HepG2 (cell line): Measurements from ENCODE around the gene CREB3. TPM values are rescaled to one million over a fixed set of nuclear protein-coding genes. Genes with fewer than 3 reads are reported as not detected.
A peak's percentile ranks its signal among the peaks of the same experiment; 100 is the strongest.

ENCODE experiments used
- DR1 ChIP-seq: sonication (generic); formaldehyde crosslinking; IDR thresholded peaks from 2 replicates; pipeline ENCODE4 v1.8.0; 2021; ENCODE audit warnings: mild to moderate bottlenecking, missing genetic modification reagents, inconsistent platforms
- FOXK2 ChIP-seq: fragments of 450-650 bp; IDR thresholded peaks from 2 replicates; pipeline ENCODE4 v1.6.1; 2016
- HNRNPK ChIP-seq: fragments of 200-400 bp; formaldehyde crosslinking; IDR thresholded peaks from 2 replicates; pipeline ENCODE4 v1.6.1; 2018; ENCODE audit warnings: low read length, low read depth, moderate library complexity, mild to moderate bottlenecking; ENCODE audit not compliant: poor library complexity, severe bottlenecking
- MAFK ChIP-seq, 2 experiments: IDR thresholded peaks in 1 of 2; conservative IDR thresholded peaks in 1 of 2; 2 replicates each; pipeline ENCODE4 v1.6.1; 2011; ENCODE audit warnings: improper control_type of control experiment in 2 of 2, low read length in 2 of 2
- MTA1 ChIP-seq: sonication (generic); formaldehyde crosslinking; IDR thresholded peaks from 2 replicates; pipeline ENCODE4 v1.4.0; 2020; ENCODE audit warnings: missing genetic modification reagents, mild to moderate bottlenecking, borderline replicate concordance
- NFE2L1 ChIP-seq: sonication (generic); formaldehyde crosslinking; IDR thresholded peaks from 2 replicates; pipeline ENCODE4 v1.4.0; 2020; ENCODE audit warnings: missing genetic modification reagents, mild to moderate bottlenecking, borderline replicate concordance
- PAWR ChIP-seq: sonication (generic); formaldehyde crosslinking; IDR thresholded peaks from 2 replicates; pipeline ENCODE4 v1.4.0; 2020; ENCODE audit warnings: missing genetic modification reagents, mild to moderate bottlenecking, borderline replicate concordance
- RFXAP ChIP-seq: sonication (generic); formaldehyde crosslinking; IDR thresholded peaks from 2 replicates; pipeline ENCODE4 v1.4.0; 2020; ENCODE audit warnings: missing genetic modification reagents, borderline replicate concordance
- SIX1 ChIP-seq: sonication (generic); formaldehyde crosslinking; IDR thresholded peaks from 2 replicates; pipeline ENCODE4 v1.4.0; 2020; ENCODE audit warnings: missing genetic modification reagents, borderline replicate concordance
- SMARCC2 ChIP-seq: fragments of 450-650 bp; IDR thresholded peaks from 2 replicates; pipeline ENCODE4 v1.6.1; 2017; ENCODE audit warnings: antibody characterized with exemption, mild to moderate bottlenecking
- SOX5 ChIP-seq: IDR thresholded peaks from 2 replicates; pipeline ENCODE4 v1.6.1; 2016; ENCODE audit warnings: borderline replicate concordance
- SP1 ChIP-seq, 2 experiments: fragments of 450-650 bp in 1 of 2; sonication (generic) in 1 of 2; formaldehyde crosslinking in 1 of 2; IDR thresholded peaks; 2 replicates each; pipeline versions ENCODE4 v1.4.0 to v1.6.1; 2016 to 2020; ENCODE audit warnings: missing genetic modification reagents in 1 of 2
- SRF ChIP-seq: IDR thresholded peaks from 2 replicates; pipeline ENCODE4 v1.6.1; 2011; ENCODE audit warnings: mild to moderate bottlenecking, low read depth, low read length, moderate library complexity
- SUZ12 ChIP-seq: fragments of 150-350 bp; IDR thresholded peaks from 2 replicates; pipeline ENCODE4 v1.6.1; 2014; ENCODE audit warnings: low read depth, low read length
- TBX2 ChIP-seq: sonication (generic); formaldehyde crosslinking; IDR thresholded peaks from 2 replicates; pipeline ENCODE4 v1.5.0; 2020; ENCODE audit warnings: missing genetic modification reagents, mild to moderate bottlenecking, borderline replicate concordance
- TSC22D2 ChIP-seq: sonication (generic); formaldehyde crosslinking; IDR thresholded peaks from 2 replicates; pipeline ENCODE4 v1.5.1; 2020; ENCODE audit warnings: missing genetic modification reagents, mild to moderate bottlenecking, borderline replicate concordance
- USF2 ChIP-seq, 2 experiments: sonication (generic) in 1 of 2; formaldehyde crosslinking in 1 of 2; IDR thresholded peaks; 2 replicates each; pipeline versions ENCODE4 v1.5.1 to v1.6.1; 2011 to 2020; ENCODE audit warnings: borderline replicate concordance in 1 of 2, low read depth in 1 of 2, low read length in 1 of 2, mild to moderate bottlenecking in 1 of 2, missing genetic modification reagents in 1 of 2, moderate library complexity in 1 of 2
- ZBTB7B ChIP-seq: sonication (generic); formaldehyde crosslinking; IDR thresholded peaks from 2 replicates; pipeline ENCODE4 v1.4.0; 2020; ENCODE audit warnings: missing genetic modification reagents
- ZNF225 ChIP-seq: sonication (generic); formaldehyde crosslinking; IDR thresholded peaks from 2 replicates; pipeline ENCODE4 v1.4.0; 2020; ENCODE audit warnings: mild to moderate bottlenecking, missing genetic modification reagents
- ZNF256 ChIP-seq: sonication (generic); formaldehyde crosslinking; conservative IDR thresholded peaks from 2 replicates; pipeline ENCODE4 v1.4.0; 2020; ENCODE audit warnings: missing genetic modification reagents
- ZNF496 ChIP-seq: sonication (generic); formaldehyde crosslinking; IDR thresholded peaks from 2 replicates; pipeline ENCODE4 v1.8.1; 2023; ENCODE audit warnings: mild to moderate bottlenecking, moderate library complexity, missing genetic modification reagents; ENCODE audit not compliant: insufficient replicate concordance
- ZNF580 ChIP-seq: IDR thresholded peaks from 2 replicates; pipeline ENCODE4 v1.6.1; 2016; ENCODE audit warnings: low read depth, borderline replicate concordance
- ZNF670 ChIP-seq: sonication (generic); formaldehyde crosslinking; IDR thresholded peaks from 2 replicates; pipeline ENCODE4 v1.8.0; 2022; ENCODE audit warnings: mild to moderate bottlenecking, missing genetic modification reagents, borderline replicate concordance
- polyA plus RNA-seq, 8 experiments: library from polyadenylated mRNA; depleted of rRNA in 3 of 8; stranded (reverse) in 7 of 8; unstranded in 1 of 8; fragments of >200 nt; fragmentation: Illumina TruSeq in 4 of 8; extraction: Trizol in 4 of 8; gene quantifications; 2 replicates each; pipeline versions ENCODE4 v1.2.1 to v1.2.3, GENCODE V29; 2011 to 2016; ENCODE audit warnings: low read depth in 4 of 8, missing spikeins in 1 of 8, mixed read lengths in 1 of 8; ENCODE audit not compliant: insufficient read depth in 1 of 8
- total RNA-seq, 5 experiments: library from RNA; depleted of rRNA; stranded (reverse); fragments of >200 nt; fragmentation: Illumina TruSeq; extraction: Trizol; gene quantifications; 2 replicates each; pipeline ENCODE4 v1.2.3, GENCODE V29; 2016; ENCODE audit warnings: low read depth in 1 of 5
- TF ChIP-seq, protein P1 (sequence below): sonication (generic); formaldehyde crosslinking; IDR thresholded peaks from 2 replicates; pipeline ENCODE4 v1.8.1; 2023; ENCODE audit warnings: missing genetic modification reagents, mild to moderate bottlenecking, borderline replicate concordance
- TF ChIP-seq, protein P2 (sequence below): sonication (generic); formaldehyde crosslinking; IDR thresholded peaks from 2 replicates; pipeline ENCODE4 v1.5.0; 2020; ENCODE audit warnings: mild to moderate bottlenecking, missing genetic modification reagents, moderate library complexity

Gene CREB3
- total and polyA plus RNA-seq, 2 of the 13 experiments (the other 11 are each of a cell fraction or from before 2014, with no cell fraction given) = 11.1 to 34.2 TPM

DNA sequence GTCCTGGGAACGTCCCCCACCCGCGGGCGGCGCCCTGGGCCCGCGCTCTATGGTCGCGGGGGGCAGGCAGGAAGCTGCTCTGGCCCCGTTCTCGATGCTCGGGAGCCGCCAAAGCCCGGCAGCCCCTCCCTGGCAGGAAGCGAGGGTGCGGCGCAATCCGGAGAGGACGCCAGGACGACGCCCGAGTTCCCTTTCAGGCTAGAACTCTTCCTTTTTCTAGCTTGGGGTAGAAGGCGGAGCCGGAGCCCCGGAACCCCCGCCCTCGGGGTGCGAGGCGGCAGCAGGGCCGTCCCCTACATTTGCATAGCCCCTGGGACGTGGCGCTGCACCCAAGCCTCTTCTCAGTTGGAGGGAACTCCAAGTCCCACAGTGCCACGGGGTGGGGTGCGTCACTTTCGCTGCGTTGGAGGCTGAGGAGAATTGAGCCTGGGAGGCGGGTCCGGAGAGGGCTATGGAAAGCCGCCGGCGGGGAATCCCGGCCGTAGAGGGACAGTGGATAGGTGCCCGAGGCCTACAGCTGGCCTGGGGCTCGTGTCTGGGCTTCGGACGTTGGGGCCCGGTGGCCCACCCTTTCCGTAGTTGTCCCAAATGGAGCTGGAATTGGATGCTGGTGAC lies at the start of gene CREB3, which contains the start of gene TLN1 (continued):
- TF ChIP-seq RFXAP (CRISPR knock-in tag) (peak; percentile 62; the same call in 1 of the 2 replicates), ZNF225 (CRISPR knock-in tag) (no peak), SIX1 (CRISPR knock-in tag) (no peak), ZNF496 (CRISPR knock-in tag) (no peak), TSC22D2 (CRISPR knock-in tag) (no peak), SOX5 (peak; percentile 53; the same call in 1 of the 2 replicates), ZNF670 (CRISPR knock-in tag) (peak; percentile 94), FOXK2 (no peak), TBX2 (CRISPR knock-in tag) (peak; percentile 72), SRF (0 out of 2 replicates have a peak, but pooled peaks have one; percentile 10), SP1 (IDR thresholded peaks at IDR 0.05) (no peak), SP1 (CRISPR knock-in tag; IDR thresholded peaks at IDR 0.05) (no peak; the same call in 1 of the 2 replicates), ZNF256 (CRISPR knock-in tag) (0 out of 2 replicates have a peak, but pooled peaks have one; percentile 42), SMARCC2 (no peak), PAWR (CRISPR knock-in tag) (no peak), HNRNPK (no peak), MAFK (conservative IDR thresholded peaks at IDR 0.05 in 1 of 2, IDR thresholded peaks at IDR 0.05 in 1 of 2; ENCODE audit: low read length in 2 of 2) (no peak), USF2 (IDR thresholded peaks at IDR 0.05; ENCODE audit: low read depth, low read length) (no peak), USF2 (CRISPR knock-in tag; IDR thresholded peaks at IDR 0.05; ENCODE audit: borderline replicate concordance) (peak; percentile 51; the same call in 1 of the 2 replicates), ZBTB7B (CRISPR knock-in tag) (peak; percentile 70), DR1 (CRISPR knock-in tag) (peak; percentile 88), ZNF580 (CRISPR knock-in tag) (no peak; the same call in 1 of the 2 replicates), MTA1 (CRISPR knock-in tag) (peak; percentile 67; the same call in 1 of the 2 replicates), NFE2L1 (CRISPR knock-in tag) (no peak), SUZ12 (peak; percentile 60)
- TF ChIP-seq, protein P1, sequence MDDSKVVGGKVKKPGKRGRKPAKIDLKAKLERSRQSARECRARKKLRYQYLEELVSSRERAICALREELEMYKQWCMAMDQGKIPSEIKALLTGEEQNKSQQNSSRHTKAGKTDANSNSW = 0 out of 2 replicates have a peak, but pooled peaks have one; percentile 31
- TF ChIP-seq, protein P2, sequence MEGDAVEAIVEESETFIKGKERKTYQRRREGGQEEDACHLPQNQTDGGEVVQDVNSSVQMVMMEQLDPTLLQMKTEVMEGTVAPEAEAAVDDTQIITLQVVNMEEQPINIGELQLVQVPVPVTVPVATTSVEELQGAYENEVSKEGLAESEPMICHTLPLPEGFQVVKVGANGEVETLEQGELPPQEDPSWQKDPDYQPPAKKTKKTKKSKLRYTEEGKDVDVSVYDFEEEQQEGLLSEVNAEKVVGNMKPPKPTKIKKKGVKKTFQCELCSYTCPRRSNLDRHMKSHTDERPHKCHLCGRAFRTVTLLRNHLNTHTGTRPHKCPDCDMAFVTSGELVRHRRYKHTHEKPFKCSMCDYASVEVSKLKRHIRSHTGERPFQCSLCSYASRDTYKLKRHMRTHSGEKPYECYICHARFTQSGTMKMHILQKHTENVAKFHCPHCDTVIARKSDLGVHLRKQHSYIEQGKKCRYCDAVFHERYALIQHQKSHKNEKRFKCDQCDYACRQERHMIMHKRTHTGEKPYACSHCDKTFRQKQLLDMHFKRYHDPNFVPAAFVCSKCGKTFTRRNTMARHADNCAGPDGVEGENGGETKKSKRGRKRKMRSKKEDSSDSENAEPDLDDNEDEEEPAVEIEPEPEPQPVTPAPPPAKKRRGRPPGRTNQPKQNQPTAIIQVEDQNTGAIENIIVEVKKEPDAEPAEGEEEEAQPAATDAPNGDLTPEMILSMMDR (CRISPR knock-in tag) = peak; percentile 83
